Immature natural killer cell (primary cell): ENCODE data around the gene OR10H4. TPM values are rescaled to one million over a fixed set of nuclear protein-coding genes. Genes with fewer than 3 reads are reported as not detected.
"Not testable (repeated sequence)": the region's sequence is repeated elsewhere in the genome, so short reads cannot be mapped to it uniquely, and the experiment has no call there.

Experiments used
- DNase-seq, 3 donors: peaks; one replicate each; pipeline ENCODE4 v3.0.0; 2022; ENCODE audit warnings: mixed read lengths in 1 of 3
- H3K27ac Mint-ChIP-seq, 6 donors: one replicate each; pipeline ENCODE4 v1.8.0; 2020; ENCODE audit warnings: mixed read lengths in 6 of 6, mild to moderate bottlenecking in 5 of 6, inconsistent platforms in 4 of 6, moderate library complexity in 3 of 6
- H3K27me3 Mint-ChIP-seq, 3 donors: one replicate each; pipeline ENCODE4 v1.8.0; 2020 to 2021; ENCODE audit warnings: low read depth in 3 of 3, mild to moderate bottlenecking in 3 of 3, mixed read lengths in 3 of 3, moderate library complexity in 3 of 3, inconsistent platforms in 1 of 3
- H3K36me3 Mint-ChIP-seq, 3 donors: one replicate each; pipeline ENCODE4 v1.8.0; 2020; ENCODE audit warnings: mixed read lengths in 3 of 3, inconsistent platforms in 2 of 3, mild to moderate bottlenecking in 2 of 3
- H3K4me1 Mint-ChIP-seq, 2 donors: one replicate each; pipeline ENCODE4 v1.8.0; 2020; ENCODE audit warnings: inconsistent platforms in 2 of 2, mild to moderate bottlenecking in 2 of 2, mixed read lengths in 2 of 2, moderate library complexity in 1 of 2
- H3K4me3 Mint-ChIP-seq, 5 donors: one replicate each; pipeline ENCODE4 v1.8.0; 2020; ENCODE audit warnings: mild to moderate bottlenecking in 5 of 5, mixed read lengths in 5 of 5, inconsistent platforms in 3 of 5, moderate library complexity in 3 of 5
- H3K9me3 Mint-ChIP-seq, 6 donors: one replicate each; pipeline ENCODE4 v1.8.0; 2020; ENCODE audit warnings: mild to moderate bottlenecking in 6 of 6, mixed read lengths in 6 of 6, inconsistent platforms in 4 of 6, moderate library complexity in 3 of 6
- polyA plus RNA-seq, 3 donors: library from polyadenylated mRNA; unstranded; fragments of 300-500 nt; fragmentation: Illumina TruSeq; gene quantifications; one replicate each; pipeline ENCODE4 v1.2.3, GENCODE V29; 2021

The OR10H4 gene
- polyA plus RNA-seq: not detected

- Mint-ChIP-seq H3K27me3 (peaks cover 8 to 24% (median 8%) of the 10 kb centered on the region in 3 donors), H3K4me3 (no peak within 1 kb of the TSS), H3K4me1 (no peaks in the 10 kb centered on the region), H3K36me3 (peaks cover 0 to 12% (median 8%) of the 10 kb centered on the region in 3 donors), H3K9me3 (peaks cover 10 to 20% (median 16%) of the 10 kb centered on the region in 6 donors), H3K27ac (no peak within 1 kb of the TSS)
- DNase-seq: no peak
These were observed at the start of gene OR10H4 for GRCh38 chr19:15948223-15949058. Gene OR10H4, plus strand, starts transcription at chr19:15949008. Its CDS starts 0 bp downstream, at chr19:15949008.

- not testable (repeated sequence) for DNase-seq, H3K36me3 Mint-ChIP-seq, H3K9me3 Mint-ChIP-seq, H3K4me1 Mint-ChIP-seq, H3K27ac Mint-ChIP-seq
- Mint-ChIP-seq H3K27me3 (peaks cover 4 to 17% (median 10%) of the 10 kb centered on the region in 3 donors), H3K4me3 (peak overlapping the region in 2 of 5 donors; percentile 23 to 43)
These were observed 49.2 kb upstream of the OR10H4 start for GRCh38 chr19:15899561-15899960.

GRCh38 chr19:15900032-15900431 is 48.8 kb upstream of the OR10H4 start:
- not testable (repeated sequence) for DNase-seq, H3K4me1 Mint-ChIP-seq, H3K9me3 Mint-ChIP-seq, H3K36me3 Mint-ChIP-seq
- Mint-ChIP-seq H3K27ac (peak overlapping the region in 3 of 6 donors; percentile 5 to 77 (median 70)), H3K27me3 (peaks cover 4 to 17% (median 11%) of the 10 kb centered on the region in 3 donors), H3K4me3 (peak overlapping the region; percentile 66 to 90 (median 84))

GRCh38 chr19:15900504-15900903 is 48.3 kb upstream of the OR10H4 start:
- Mint-ChIP-seq H3K4me3 (peak overlapping the region; percentile 66 to 90 (median 84)), H3K9me3 (peaks cover 0 to 8% (median 0%) of the 10 kb centered on the region in 6 donors), H3K27me3 (peaks cover 4 to 17% (median 11%) of the 10 kb centered on the region in 3 donors)

GRCh38 chr19:15902254-15902653 is 46.6 kb upstream of the OR10H4 start:
- Mint-ChIP-seq H3K4me3 (no peak overlapping the region), H3K9me3 (peaks cover 0 to 8% (median 0%) of the 10 kb centered on the region in 6 donors), H3K27me3 (peaks cover 4 to 21% (median 9%) of the 10 kb centered on the region in 3 donors), H3K36me3 (no peaks in the 10 kb centered on the region), H3K4me1 (peaks cover 7 to 10% of the 10 kb centered on the region in 2 donors), H3K27ac (no peak overlapping the region)
- DNase-seq: no peak

More at GRCh38 chr19:15900504-15900903, 48.3 kb upstream of the OR10H4 start:
- Mint-ChIP-seq H3K4me1 (peaks cover 7 to 10% of the 10 kb centered on the region in 2 donors), H3K27ac (peak overlapping the region in 1 of 6 donors; percentile 77), H3K36me3 (no peaks in the 10 kb centered on the region)
- DNase-seq: no peak

GRCh38 chr19:15902898-15903297 is 45.9 kb upstream of the OR10H4 start:
- not testable (repeated sequence) for H3K4me3 Mint-ChIP-seq

GRCh38 chr19:15905026-15905425 is 43.8 kb upstream of the OR10H4 start:
- Mint-ChIP-seq H3K27ac (no peak overlapping the region), H3K27me3 (peaks cover 5 to 36% (median 8%) of the 10 kb centered on the region in 3 donors), H3K9me3 (peaks cover 0 to 8% (median 0%) of the 10 kb centered on the region in 6 donors)

More at GRCh38 chr19:15902898-15903297, 45.9 kb upstream of the OR10H4 start:
- not testable (repeated sequence) for H3K36me3 Mint-ChIP-seq, H3K9me3 Mint-ChIP-seq, DNase-seq, H3K4me1 Mint-ChIP-seq, H3K27ac Mint-ChIP-seq
- H3K27me3 Mint-ChIP-seq: peaks cover 6 to 25% (median 9%) of the 10 kb centered on the region in 3 donors

GRCh38 chr19:15911599-15912235 is 37.1 kb upstream of the OR10H4 start:
- Mint-ChIP-seq H3K36me3 (peaks cover 0 to 5% (median 0%) of the 10 kb centered on the region in 3 donors), H3K27me3 (peaks cover 13 to 35% (median 14%) of the 10 kb centered on the region in 3 donors), H3K27ac (no peak overlapping the region), H3K4me1 (no peaks in the 10 kb centered on the region), H3K4me3 (no peak overlapping the region), H3K9me3 (peaks cover 3 to 10% (median 5%) of the 10 kb centered on the region in 6 donors)
- no peak for DNase-seq

More at GRCh38 chr19:15905026-15905425, 43.8 kb upstream of the OR10H4 start:
- DNase-seq: no peak
- no peak overlapping the region for H3K4me3 Mint-ChIP-seq
- no peaks in the 10 kb centered on the region for H3K36me3 Mint-ChIP-seq
- H3K4me1 Mint-ChIP-seq: peaks cover 6 to 9% of the 10 kb centered on the region in 2 donors

GRCh38 chr19:15913384-15913783 is 35.4 kb upstream of the OR10H4 start:
- DNase-seq: no peak
- H3K27ac Mint-ChIP-seq: no peak overlapping the region
- H3K27me3 Mint-ChIP-seq: peaks cover 13 to 38% (median 15%) of the 10 kb centered on the region in 3 donors
- H3K9me3 Mint-ChIP-seq: peaks cover 3 to 10% (median 5%) of the 10 kb centered on the region in 6 donors
- no peak overlapping the region for H3K4me3 Mint-ChIP-seq
- no peaks in the 10 kb centered on the region for H3K4me1 Mint-ChIP-seq
- peaks cover 0 to 5% (median 0%) of the 10 kb centered on the region in 3 donors for H3K36me3 Mint-ChIP-seq

- Mint-ChIP-seq H3K36me3 (peaks cover 0 to 5% (median 0%) of the 10 kb centered on the region in 3 donors), H3K27ac (no peak overlapping the region), H3K27me3 (peaks cover 13 to 37% (median 15%) of the 10 kb centered on the region in 3 donors), H3K4me1 (no peaks in the 10 kb centered on the region), H3K9me3 (peaks cover 3 to 10% (median 5%) of the 10 kb centered on the region in 6 donors), H3K4me3 (no peak overlapping the region)
- no peak for DNase-seq
These were observed 35.0 kb upstream of the OR10H4 start for GRCh38 chr19:15913830-15914229.

GRCh38 chr19:15915109-15915508 is 33.7 kb upstream of the OR10H4 start:
- peaks cover 3 to 10% (median 5%) of the 10 kb centered on the region in 6 donors for H3K9me3 Mint-ChIP-seq
- no peak for DNase-seq
- H3K4me3 Mint-ChIP-seq: no peak overlapping the region
- peaks cover 0 to 5% (median 0%) of the 10 kb centered on the region in 3 donors for H3K36me3 Mint-ChIP-seq
- no peak overlapping the region for H3K27ac Mint-ChIP-seq
- peaks cover 13 to 33% (median 13%) of the 10 kb centered on the region in 3 donors for H3K27me3 Mint-ChIP-seq
- no peaks in the 10 kb centered on the region for H3K4me1 Mint-ChIP-seq

GRCh38 chr19:15919243-15919642 is 29.6 kb upstream of the OR10H4 start:
- Mint-ChIP-seq H3K9me3 (peaks cover 2 to 10% (median 6%) of the 10 kb centered on the region in 6 donors), H3K36me3 (peaks cover 0 to 5% (median 0%) of the 10 kb centered on the region in 3 donors), H3K4me1 (no peaks in the 10 kb centered on the region), H3K27me3 (peaks cover 5 to 31% (median 11%) of the 10 kb centered on the region in 3 donors), H3K4me3 (no peak overlapping the region), H3K27ac (no peak overlapping the region)
- DNase-seq: no peak

- DNase-seq: no peak
- Mint-ChIP-seq H3K4me3 (no peak overlapping the region), H3K9me3 (peaks cover 0 to 4% (median 0%) of the 10 kb centered on the region in 6 donors), H3K36me3 (no peaks in the 10 kb centered on the region), H3K27ac (no peak overlapping the region), H3K27me3 (peaks cover 5 to 30% (median 14%) of the 10 kb centered on the region in 3 donors), H3K4me1 (no peaks in the 10 kb centered on the region)
These were observed 26.8 kb upstream of the OR10H4 start for GRCh38 chr19:15922021-15922420.
